Adrenal gland (tissue), 12 donors: Measurements from ENCODE around the gene VARS2. TPM values are rescaled to one million over a fixed set of nuclear protein-coding genes. Genes with fewer than 3 reads are reported as not detected.

Experiments
- DNase-seq, 7 donors: peaks; one replicate each; pipeline ENCODE4 v3.0.0-alpha.2; 2019 to 2020
- H3K27ac ChIP-seq, 5 donors: fragments of 200-600 bp; sonication (generic) in 4 of 5; 1 replicate in 3 of 5; 2 replicates in 2 of 5; pipeline versions ENCODE4 v1.5.1 to v1.8.0; 2016 to 2020; ENCODE audit warnings: mild to moderate bottlenecking in 1 of 5
- H3K27me3 ChIP-seq: fragments of 200-600 bp; 2 replicates; pipeline ENCODE4 v1.8.0; 2021
- H3K36me3 ChIP-seq, 2 donors: fragments of 200-600 bp; replicated peaks in 1 of 2; 1 replicate in 1 of 2; 2 replicates in 1 of 2; pipeline versions ENCODE4 v1.5.1 to v1.8.0; 2018 to 2022
- H3K4me1 ChIP-seq, 2 donors: fragments of 200-600 bp; replicated peaks in 1 of 2; 1 replicate in 1 of 2; 2 replicates in 1 of 2; pipeline versions ENCODE4 v1.5.1 to v1.8.0; 2018 to 2021
- H3K4me3 ChIP-seq, 4 donors: fragments of 200-600 bp; sonication (generic) in 3 of 4; one replicate each; pipeline ENCODE4 v1.5.1; 2016 to 2018
- H3K9me3 ChIP-seq, 3 donors: fragments of 200-600 bp; sonication (generic) in 1 of 3; replicated peaks in 1 of 3; 1 replicate in 2 of 3; 2 replicates in 1 of 3; pipeline versions ENCODE4 v1.5.1 to v1.8.0; 2016 to 2021
- POLR2A ChIP-seq, 2 donors: fragments of 450-650 bp; IDR thresholded peaks; one replicate each; pipeline ENCODE4 v1.6.1; 2017; ENCODE audit warnings: antibody characterized with exemption in 2 of 2, mild to moderate bottlenecking in 2 of 2, moderate library complexity in 1 of 2
- whole genome bisulfite sequencing, 4 donors: extraction: QIAGEN DNeasy Blood & Tissue Kit in 2 of 4; methylation state at CpG; one replicate each; pipeline versions ENCODE4 v1.1.5 to v1.1.7; 2013 to 2017; 5-methylcytosine and 5-hydroxymethylcytosine counted together
- intact Hi-C, 2 donors: fragments of 100-400 bp; cut with DNase I; formaldehyde crosslinking; loops; one replicate each; pipeline versions ENCODE4 v1.14.1 to v1.15.0; 2022 to 2023
- polyA plus RNA-seq, 3 donors: library from polyadenylated mRNA; stranded (reverse); fragments of 200-250 nt in 2 of 3; fragments of 350-450 nt in 1 of 3; fragmentation: Illumina TruSeq in 1 of 3; extraction: RNeasy Lipid Tissue Mini Kit (QIAGEN cat#74804) in 1 of 3; gene quantifications; one replicate each; pipeline ENCODE4 v1.2.3, GENCODE V29; 2013 to 2014
- total RNA-seq, 9 donors: library from RNA; depleted of rRNA in 4 of 9; stranded (reverse); fragments of >200 nt in 4 of 9; fragments of 120-200 nt in 1 of 9; fragmentation: NEBNext Ultra II Directional in 1 of 9; extraction: Animal tissue kit (Norgen Biotek cat#: 25700) in 1 of 9; gene quantifications; one replicate each; pipeline versions ENCODE4 v1.1.0 to v1.2.4, GENCODE V29; 2013 to 2023
- TF ChIP-seq, protein P1 (sequence below), 6 experiments: fragments of 450-650 bp in 4 of 6; fragments of 200-600 bp in 2 of 6; sonication (generic) in 1 of 6; IDR thresholded peaks; 1 replicate in 5 of 6; 2 replicates in 1 of 6; pipeline versions ENCODE4 v1.5.1 to v1.8.0; 2016 to 2021; ENCODE audit warnings: antibody characterized with exemption in 6 of 6, mild to moderate bottlenecking in 2 of 6, moderate library complexity in 1 of 6
- donor health status: healthy with polysubstance abuse.
- donor health status: Bipolar disorder and iron deficiency.
- donor health status: DM: yes; HTN: yes; CAD: no.
- donor health status: DM: no; HTN: no; CAD: no.
- donor health status: DM: no; HTN: no; CAD: no.
- donor health status: DM: yes; HTN: yes; CAD: no.

VARS2 gene
- total and polyA plus RNA-seq, 12 donors, result 17.1 to 89.6 (median 31.7) TPM

DNA sequence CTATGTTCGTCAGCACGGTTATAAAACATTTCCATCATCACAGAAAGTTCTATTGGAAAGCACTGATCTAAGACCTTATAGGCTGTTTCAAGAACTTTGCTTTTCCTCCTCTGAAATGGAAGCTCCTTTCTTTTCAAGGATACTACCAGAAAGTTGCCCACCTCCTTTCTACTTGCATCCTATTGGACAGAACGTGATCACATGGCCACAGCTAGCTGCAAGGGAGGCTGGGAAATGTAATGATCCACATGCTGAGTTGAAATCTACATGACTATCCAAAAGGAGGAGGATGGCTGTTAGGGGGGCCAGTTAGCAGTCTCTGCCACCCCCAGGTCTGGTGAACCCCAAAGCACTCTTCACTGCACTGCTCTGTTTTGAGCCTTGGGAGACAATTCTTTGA, 14.6 kb downstream of the VARS2 start:
- no peak for DNase-seq
- H3K27me3 ChIP-seq, result no peaks in the 10 kb centered on the region
- no peak overlapping the region for H3K4me3 ChIP-seq
- no peaks in the 10 kb centered on the region for H3K9me3 ChIP-seq
- peaks cover 0 to 23% of the 10 kb centered on the region in 2 donors for H3K36me3 ChIP-seq
- intact Hi-C loops, result no loop called here
- no peak overlapping the region for H3K27ac ChIP-seq
- 93 to 98% (median 95%) methylated on average over 3 of the region's 3 CpGs for WGBS, 4 donors
- no peaks in the 10 kb centered on the region for H3K4me1 ChIP-seq
- no peak for TF ChIP-seq POLR2A (IDR thresholded peaks at IDR 0.05)
- TF ChIP-seq, protein P1, sequence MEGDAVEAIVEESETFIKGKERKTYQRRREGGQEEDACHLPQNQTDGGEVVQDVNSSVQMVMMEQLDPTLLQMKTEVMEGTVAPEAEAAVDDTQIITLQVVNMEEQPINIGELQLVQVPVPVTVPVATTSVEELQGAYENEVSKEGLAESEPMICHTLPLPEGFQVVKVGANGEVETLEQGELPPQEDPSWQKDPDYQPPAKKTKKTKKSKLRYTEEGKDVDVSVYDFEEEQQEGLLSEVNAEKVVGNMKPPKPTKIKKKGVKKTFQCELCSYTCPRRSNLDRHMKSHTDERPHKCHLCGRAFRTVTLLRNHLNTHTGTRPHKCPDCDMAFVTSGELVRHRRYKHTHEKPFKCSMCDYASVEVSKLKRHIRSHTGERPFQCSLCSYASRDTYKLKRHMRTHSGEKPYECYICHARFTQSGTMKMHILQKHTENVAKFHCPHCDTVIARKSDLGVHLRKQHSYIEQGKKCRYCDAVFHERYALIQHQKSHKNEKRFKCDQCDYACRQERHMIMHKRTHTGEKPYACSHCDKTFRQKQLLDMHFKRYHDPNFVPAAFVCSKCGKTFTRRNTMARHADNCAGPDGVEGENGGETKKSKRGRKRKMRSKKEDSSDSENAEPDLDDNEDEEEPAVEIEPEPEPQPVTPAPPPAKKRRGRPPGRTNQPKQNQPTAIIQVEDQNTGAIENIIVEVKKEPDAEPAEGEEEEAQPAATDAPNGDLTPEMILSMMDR (IDR thresholded peaks at IDR 0.05), result no peak

DNA sequence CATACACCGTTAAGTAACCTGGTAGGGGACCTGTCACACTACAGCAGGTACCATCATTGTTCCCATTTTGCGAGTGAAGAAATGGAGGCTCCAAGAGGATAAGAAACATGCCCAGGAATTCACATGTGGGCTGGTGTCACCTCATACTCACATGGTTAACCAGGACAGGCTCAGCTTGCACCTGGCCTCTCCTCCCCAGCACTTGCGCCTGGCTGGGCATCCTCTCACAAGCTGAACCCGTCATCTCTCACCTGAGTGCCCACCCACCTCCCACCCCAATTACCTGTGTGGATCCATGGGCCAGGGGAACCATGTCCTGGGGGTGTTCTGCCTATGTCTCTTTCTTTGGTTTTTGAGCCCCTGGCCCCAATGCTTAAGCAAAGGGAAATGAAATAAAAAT, 16.5 kb downstream of the VARS2 start:
- peaks cover 0 to 13% of the 10 kb centered on the region in 2 donors for H3K36me3 ChIP-seq
- no peaks in the 10 kb centered on the region for H3K4me1 ChIP-seq
- H3K27me3 ChIP-seq, result no peaks in the 10 kb centered on the region
- TF ChIP-seq, protein P1 (IDR thresholded peaks at IDR 0.05), result no peak
- DNase-seq, result no peak
- H3K4me3 ChIP-seq, result no peak overlapping the region
- 76 to 88% (median 84%) methylated on average over 3 to 4 of the region's 4 CpGs for WGBS, 4 donors
- H3K9me3 ChIP-seq, result no peaks in the 10 kb centered on the region
- intact Hi-C loops, result no loop called here
- no peak overlapping the region for H3K27ac ChIP-seq

DNA sequence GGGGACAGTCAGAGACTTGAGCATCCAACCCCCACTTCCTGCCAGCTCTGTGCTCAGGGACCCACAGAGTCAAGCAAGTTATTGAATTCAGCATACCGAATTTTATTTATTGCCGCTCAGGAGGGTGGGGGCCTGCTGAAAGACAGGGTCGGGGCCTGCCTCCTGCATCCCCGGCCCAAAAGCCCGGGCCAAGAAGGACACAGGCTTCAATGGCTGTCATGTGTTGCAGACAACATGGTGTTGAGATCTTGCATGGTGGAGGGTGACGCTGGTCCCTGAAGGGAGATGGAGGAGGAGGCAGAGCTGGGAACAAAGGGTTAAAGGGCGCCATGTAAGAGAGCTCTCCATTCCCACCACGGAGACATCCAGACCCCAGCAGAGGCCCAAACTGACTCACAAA, 17.2 kb downstream of the VARS2 start:
- H3K36me3 ChIP-seq, result peaks cover 0 to 5% of the 10 kb centered on the region in 2 donors
- H3K27ac ChIP-seq, result no peak overlapping the region
- H3K4me3 ChIP-seq, result no peak overlapping the region
- no peaks in the 10 kb centered on the region for H3K27me3 ChIP-seq
- 47 to 66% (median 55%) methylated on average over 8 of the region's 8 CpGs for WGBS, 4 donors
- no peak for DNase-seq
- TF ChIP-seq, protein P1 (IDR thresholded peaks at IDR 0.05), result no peak
- TF ChIP-seq POLR2A (IDR thresholded peaks at IDR 0.05), result no peak
- intact Hi-C loops, result no loop called here
- H3K4me1 ChIP-seq, result no peaks in the 10 kb centered on the region
- H3K9me3 ChIP-seq, result no peaks in the 10 kb centered on the region

DNA sequence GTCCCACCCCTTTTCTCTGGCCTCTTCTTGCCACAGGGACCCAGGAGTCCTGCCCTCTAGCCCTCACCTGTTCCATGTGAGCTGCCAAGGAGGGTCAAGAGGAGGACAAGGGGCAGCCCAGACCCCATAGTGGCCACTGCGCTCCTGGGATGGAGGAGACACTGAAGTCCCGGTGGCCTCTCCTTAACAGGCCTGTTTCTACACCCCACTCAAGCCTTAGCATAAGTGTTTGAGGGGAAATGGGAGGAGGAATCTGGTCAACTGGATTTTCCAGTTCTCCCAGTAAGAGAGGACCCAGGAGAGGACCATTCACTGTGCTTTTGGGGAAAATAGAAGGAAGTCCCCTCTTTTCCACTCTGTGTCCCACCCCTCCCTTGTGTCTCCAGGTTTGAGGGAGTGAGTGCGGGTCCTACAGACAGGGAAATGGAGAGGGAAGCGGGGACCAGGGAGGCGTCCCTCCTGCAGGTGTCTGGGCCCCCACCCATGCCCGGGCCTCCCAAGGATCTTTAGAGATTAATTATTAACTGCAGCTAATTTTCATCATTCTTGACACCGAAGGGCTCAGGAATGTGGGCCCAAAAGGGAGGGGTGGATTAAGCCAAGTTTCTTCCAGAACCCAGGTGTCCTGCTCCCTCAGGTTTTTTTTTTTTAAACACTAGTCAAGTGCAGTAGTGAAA, 18.1 kb downstream of the VARS2 start, which contains the start of gene SFTA2:
Gene SFTA2 (minus strand): TSS at position 202 of the 677 bp plus-strand sequence. CDS start 74 bp downstream, at position 128.
- Histone ChIP-seq H3K4me3 (no peak within 1 kb of the TSS), H3K27me3 (no peaks in the 10 kb centered on the region), H3K36me3 (no peaks in the 10 kb centered on the region), H3K9me3 (no peaks in the 10 kb centered on the region), H3K27ac (no peak within 1 kb of the TSS), H3K4me1 (no peaks in the 10 kb centered on the region)
- DNase-seq, result no peak
- 73 to 92% (median 85%) methylated on average over 5 to 7 of the region's 7 CpGs for WGBS, 4 donors
- intact Hi-C loops, result no loop called here
- TF ChIP-seq, protein P1 (IDR thresholded peaks at IDR 0.05), result no peak
- TF ChIP-seq POLR2A (IDR thresholded peaks at IDR 0.05), result no peak
